Chondrocyte (in vitro differentiated cells): ENCODE data around the gene ZBTB18. TPM values are rescaled to one million over a fixed set of nuclear protein-coding genes. Genes with fewer than 3 reads are reported as not detected.
"Not testable (repeated sequence)": the region's sequence is repeated elsewhere in the genome, so short reads cannot be mapped to it uniquely, and the experiment has no call there.

ENCODE experiments used
- DNase-seq: peaks from one replicate; pipeline ENCODE4 v3.0.0; 2021; ENCODE audit warnings: mixed read lengths, low spot score
- H3K27ac Mint-ChIP-seq: one replicate; pipeline ENCODE4 v1.8.0; 2021; ENCODE audit warnings: mild to moderate bottlenecking, moderate library complexity, mixed read lengths; ENCODE audit not compliant: unreplicated experiment
- H3K27me3 Mint-ChIP-seq: 2 replicates; pipeline ENCODE4 v1.8.0; 2021; ENCODE audit warnings: low read depth, mixed read lengths
- H3K36me3 Mint-ChIP-seq: 2 replicates; pipeline ENCODE4 v1.8.0; 2021; ENCODE audit warnings: low read depth, mixed read lengths
- H3K4me1 Mint-ChIP-seq: 2 replicates; pipeline ENCODE4 v1.8.0; 2021; ENCODE audit warnings: low read depth, mild to moderate bottlenecking, mixed read lengths
- H3K4me3 Mint-ChIP-seq: one replicate; pipeline ENCODE4 v1.8.0; 2021; ENCODE audit warnings: mild to moderate bottlenecking, moderate library complexity, mixed read lengths; ENCODE audit not compliant: unreplicated experiment
- H3K9me3 Mint-ChIP-seq: 2 replicates; pipeline ENCODE4 v1.8.0; 2021; ENCODE audit warnings: low read depth, mixed read lengths
- CTCF ChIP-seq: fragments of 200-600 bp; sonication (generic); IDR thresholded peaks from 2 replicates; pipeline ENCODE4 v1.5.0; 2021; ENCODE audit warnings: antibody characterized with exemption, mild to moderate bottlenecking, moderate library complexity
- total RNA-seq: library from RNA; stranded (reverse); gene quantifications from 3 replicates; pipeline ENCODE4 v1.2.1, GENCODE V29; 2021

ZBTB18 gene
- total RNA-seq, 1 donor from 2014 or later = 21.5 TPM

- Mint-ChIP-seq H3K9me3 (no peaks in the 10 kb centered on the region), H3K36me3 (no peaks in the 10 kb centered on the region), H3K27ac (no peak overlapping the region), H3K4me3 (no peak overlapping the region), H3K27me3 (no peaks in the 10 kb centered on the region), H3K4me1 (peaks cover 16% of the 10 kb centered on the region)
- DNase-seq = no peak
- TF ChIP-seq CTCF = no peak
These were observed 38.0 kb upstream of the ZBTB18 start for GRCh38 chr1:244013100-244013499.

- not testable (repeated sequence) for H3K36me3 Mint-ChIP-seq, H3K27ac Mint-ChIP-seq, H3K4me3 Mint-ChIP-seq, DNase-seq, H3K9me3 Mint-ChIP-seq, H3K27me3 Mint-ChIP-seq
- H3K4me1 Mint-ChIP-seq = peaks cover 16% of the 10 kb centered on the region
These were observed 36.2 kb upstream of the ZBTB18 start for GRCh38 chr1:244014862-244015261.

- H3K36me3 Mint-ChIP-seq = no peaks in the 10 kb centered on the region
- no peak for DNase-seq
- no peak for TF ChIP-seq CTCF
- no peak overlapping the region for H3K4me3 Mint-ChIP-seq
- no peaks in the 10 kb centered on the region for H3K9me3 Mint-ChIP-seq
- no peaks in the 10 kb centered on the region for H3K27me3 Mint-ChIP-seq
- H3K4me1 Mint-ChIP-seq = peaks cover 3% of the 10 kb centered on the region
- no peak overlapping the region for H3K27ac Mint-ChIP-seq
These were observed 31.0 kb upstream of the ZBTB18 start for GRCh38 chr1:244019982-244020485.

- Mint-ChIP-seq H3K27ac (no peak overlapping the region), H3K4me3 (no peak overlapping the region), H3K9me3 (no peaks in the 10 kb centered on the region), H3K27me3 (no peaks in the 10 kb centered on the region), H3K36me3 (no peaks in the 10 kb centered on the region), H3K4me1 (peaks cover 3% of the 10 kb centered on the region)
- TF ChIP-seq CTCF = no peak
- no peak for DNase-seq
These were observed 29.7 kb upstream of the ZBTB18 start for GRCh38 chr1:244021427-244021826.

GRCh38 chr1:244022311-244022710 lies 28.8 kb upstream of the ZBTB18 start:
- H3K27ac Mint-ChIP-seq = no peak overlapping the region
- H3K4me1 Mint-ChIP-seq = peaks cover 3% of the 10 kb centered on the region

More at GRCh38 chr1:244022311-244022710, 28.8 kb upstream of the ZBTB18 start:
- Mint-ChIP-seq H3K9me3 (no peaks in the 10 kb centered on the region), H3K4me3 (no peak overlapping the region), H3K27me3 (no peaks in the 10 kb centered on the region), H3K36me3 (no peaks in the 10 kb centered on the region)
- DNase-seq = no peak
- no peak for TF ChIP-seq CTCF
